Right hindlimb (tissue), 1 donor: ENCODE results near the gene CTTNBP2NL.
A peak's percentile ranks its signal among the peaks of the same experiment; 100 is the strongest.
"Not testable (repeated sequence)": the region's sequence is repeated elsewhere in the genome, so short reads cannot be mapped to it uniquely, and the experiment has no call there.

Source experiments
- DNase-seq: peaks from one replicate; pipeline ENCODE4 v3.0.0-alpha.2; 2018

The CTTNBP2NL gene

GRCh38 chr1:112386731-112387346, 9.2 kb upstream of the CTTNBP2NL start:
- DNase-seq = no peak

- DNase-seq = no peak
These were observed 8.2 kb upstream of the CTTNBP2NL start for GRCh38 chr1:112387807-112388206.

GRCh38 chr1:112388436-112388835, 7.6 kb upstream of the CTTNBP2NL start:
- DNase-seq = no peak

- DNase-seq = no peak
These were observed 6.3 kb upstream of the CTTNBP2NL start for GRCh38 chr1:112389689-112390088.

DNA sequence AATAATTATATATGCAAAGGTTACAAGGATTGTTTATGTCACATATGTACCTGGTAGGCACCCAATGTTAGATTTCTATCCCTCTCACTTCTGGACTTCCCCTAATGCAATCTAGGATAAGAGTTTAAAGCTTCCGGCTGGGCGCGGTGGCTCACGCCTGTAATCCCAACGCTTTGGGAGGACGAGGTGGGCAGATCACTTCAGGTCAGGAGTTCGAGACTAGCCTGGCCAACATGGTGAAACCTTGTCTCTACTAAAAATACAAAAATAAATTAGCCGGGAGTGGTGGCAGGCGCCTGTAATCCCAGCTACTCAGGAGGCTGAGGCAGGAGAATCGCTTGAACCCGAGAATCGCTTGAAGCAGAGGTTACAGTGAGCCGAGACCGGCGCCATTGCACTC, 5.7 kb upstream of the CTTNBP2NL start:
- not testable (repeated sequence) for DNase-seq

GRCh38 chr1:112390775-112391602, 5.0 kb upstream of the CTTNBP2NL start:
- peak; percentile 92 for DNase-seq

- DNase-seq = no peak
These were observed 4.4 kb upstream of the CTTNBP2NL start for GRCh38 chr1:112391603-112391940.

- no peak for DNase-seq
These were observed 2.4 kb upstream of the CTTNBP2NL start for GRCh38 chr1:112393631-112393974.

- no peak for DNase-seq
These were observed 1.3 kb upstream of the CTTNBP2NL start for GRCh38 chr1:112394743-112395062.

- DNase-seq = no peak
These were observed 676 bp upstream of the CTTNBP2NL start for GRCh38 chr1:112395256-112395820.

DNA sequence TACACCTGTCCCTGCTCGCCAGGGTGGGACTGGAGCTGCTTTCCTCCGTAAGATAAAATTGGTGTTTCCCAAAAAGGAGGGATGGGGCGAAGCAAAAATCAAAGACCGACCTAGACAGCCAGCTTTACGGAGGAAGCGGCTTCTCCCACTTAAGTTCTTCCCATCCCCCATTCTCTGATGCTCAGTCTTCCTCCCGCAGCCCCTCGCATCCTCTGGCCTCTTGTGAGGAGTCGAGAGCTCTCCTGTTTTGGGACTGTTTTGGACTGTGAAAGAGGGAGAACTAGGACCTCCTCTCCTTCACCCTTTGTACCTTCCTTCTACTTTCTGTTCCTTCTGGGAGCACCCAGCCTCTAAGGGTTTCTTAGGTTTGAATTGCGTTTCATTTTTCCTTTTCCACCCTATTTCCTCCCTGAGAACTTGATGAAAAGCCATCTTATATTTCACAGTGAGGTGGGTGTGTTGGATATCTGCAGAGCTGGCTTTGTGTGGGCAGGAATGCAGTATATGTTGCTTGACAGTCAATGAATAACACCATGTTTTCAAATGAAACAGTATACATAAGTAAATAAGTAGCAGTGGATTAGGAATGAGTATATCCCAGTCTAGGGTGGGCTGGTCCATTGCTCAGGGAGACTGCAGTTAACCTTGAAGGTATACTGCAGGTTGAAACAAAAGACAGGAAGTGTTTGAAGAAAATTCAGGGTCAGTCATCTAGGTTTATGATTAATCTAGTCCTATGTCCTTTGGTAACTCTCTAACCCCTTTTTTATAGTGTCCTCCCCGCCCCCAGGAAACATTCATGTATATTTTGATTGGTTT, 848 bp downstream of the CTTNBP2NL start:
- DNase-seq = no peak

DNA sequence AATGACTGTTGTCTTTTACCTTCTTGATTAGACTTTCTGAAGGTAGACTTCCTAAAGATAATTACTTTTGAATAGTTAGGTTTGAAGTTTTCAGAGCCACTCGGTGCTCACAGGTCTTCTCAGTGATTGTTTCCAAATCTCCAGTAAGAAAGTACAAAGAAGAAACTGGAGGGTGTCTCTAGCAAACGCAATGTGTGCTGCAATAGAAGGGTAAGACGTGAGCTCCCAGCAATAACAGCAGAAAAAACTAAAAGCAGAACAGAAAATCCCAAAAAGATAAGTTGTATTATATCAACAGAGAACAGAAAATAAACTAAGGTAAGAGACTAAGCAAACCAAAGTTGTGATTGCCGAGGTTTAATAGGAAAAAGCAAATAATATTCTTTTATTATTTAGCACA, 1.8 kb downstream of the CTTNBP2NL start:
- no peak for DNase-seq

GRCh38 chr1:112399456-112399855, 3.4 kb downstream of the CTTNBP2NL start:
- DNase-seq = no peak

- not testable (repeated sequence) for DNase-seq
These were observed 4.7 kb downstream of the CTTNBP2NL start for GRCh38 chr1:112400706-112401105.

DNA sequence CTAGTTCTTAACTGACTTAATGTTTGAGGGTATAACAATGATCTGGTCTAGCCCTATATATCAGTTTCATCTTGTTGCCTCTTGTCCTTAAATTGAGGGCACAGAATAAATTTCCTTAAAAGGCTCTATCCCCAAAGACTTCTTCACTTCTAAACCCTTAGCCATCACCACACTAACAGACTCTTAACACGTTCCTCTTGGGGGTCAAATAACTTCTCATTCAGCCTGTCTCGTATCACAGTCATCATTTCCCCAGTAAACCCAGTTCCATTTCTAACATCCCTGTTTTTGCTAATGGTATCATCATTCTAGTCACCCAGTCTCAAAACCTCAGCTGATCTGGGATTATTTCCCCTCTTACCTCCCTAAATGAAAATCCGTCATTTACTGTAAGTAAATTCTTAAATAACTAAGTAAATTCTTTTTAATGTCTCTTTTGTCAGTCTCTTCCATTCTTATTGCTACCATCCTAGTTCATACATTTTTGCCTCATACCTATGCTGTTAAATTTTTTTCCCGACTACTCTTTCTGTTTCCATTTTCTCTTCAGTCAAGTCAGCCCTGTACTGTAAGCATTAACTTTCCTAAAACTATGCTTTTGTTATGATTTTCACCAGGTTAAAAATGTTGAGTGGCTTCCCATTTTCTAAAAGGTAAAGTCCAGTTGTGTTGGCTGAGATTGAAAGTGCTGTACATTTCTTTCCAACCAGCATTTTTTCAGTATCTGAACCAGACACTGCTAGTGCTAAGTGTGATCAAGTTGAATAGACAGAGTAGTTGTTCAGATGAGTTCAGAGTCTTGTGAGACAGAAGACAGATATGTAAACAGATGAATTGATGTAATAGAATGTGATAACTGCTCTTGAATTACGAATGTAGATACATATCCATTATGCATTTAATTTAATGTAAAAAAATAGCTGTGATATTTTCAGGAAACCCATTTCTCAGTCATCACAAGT, 6.9 kb downstream of the CTTNBP2NL start:
- DNase-seq = no peak

DNA sequence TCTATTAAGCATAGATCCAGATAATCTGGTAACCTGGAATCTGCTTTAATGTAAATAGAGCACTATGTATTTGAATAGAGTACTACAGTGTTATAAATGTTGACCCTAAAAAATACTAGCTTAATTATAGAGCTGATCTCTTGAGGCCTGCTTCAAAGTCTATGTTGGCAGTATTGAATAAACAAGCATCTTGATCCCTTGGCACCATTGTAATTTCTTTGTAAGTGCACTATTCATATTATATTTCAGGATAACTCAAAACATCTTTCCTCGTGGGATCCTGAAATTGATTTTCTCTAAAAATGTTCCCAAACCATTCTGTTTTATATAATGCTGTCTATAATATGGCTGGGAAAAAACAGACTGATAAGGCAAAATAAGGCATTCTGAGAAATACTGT, 10.8 kb downstream of the CTTNBP2NL start:
- DNase-seq = no peak

DNA sequence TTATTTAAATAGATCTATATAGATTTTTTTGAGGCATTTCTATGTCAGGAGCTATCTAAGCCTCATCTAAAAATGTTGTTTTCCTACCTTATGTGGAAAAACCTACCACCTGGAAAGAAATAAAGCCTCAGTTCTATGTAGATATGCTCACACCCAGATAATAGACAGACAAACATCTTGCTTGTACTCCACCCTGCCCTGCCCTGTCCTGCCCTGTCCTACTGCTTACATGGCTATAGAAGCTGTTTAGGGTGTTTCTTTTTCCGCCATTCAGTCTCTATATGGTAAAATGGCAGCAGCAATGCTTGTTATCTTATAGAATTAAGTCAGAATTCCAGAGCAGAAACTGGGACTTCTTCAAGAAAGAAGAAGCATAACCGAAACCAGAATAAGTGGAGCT, 13.4 kb downstream of the CTTNBP2NL start:
- DNase-seq = no peak

DNA sequence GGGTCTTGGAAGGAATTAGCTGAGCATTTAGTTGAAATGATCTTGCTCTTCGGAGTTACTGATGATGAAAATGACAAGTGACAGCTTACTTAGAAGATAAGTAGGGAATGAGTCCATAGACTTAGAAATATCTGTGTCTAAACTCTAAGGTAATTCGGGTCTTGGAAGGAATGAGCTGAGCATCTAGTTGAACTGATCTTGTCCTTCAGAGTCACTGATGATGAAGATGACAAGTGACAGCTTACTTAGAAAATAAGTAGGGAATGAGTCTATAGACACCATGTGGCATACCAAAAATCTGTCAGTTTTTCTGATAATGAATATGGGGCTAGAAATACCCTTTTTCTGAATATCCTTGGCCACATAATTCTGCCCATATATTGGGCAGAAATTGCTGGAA, 14.7 kb downstream of the CTTNBP2NL start:
- no peak for DNase-seq

DNA sequence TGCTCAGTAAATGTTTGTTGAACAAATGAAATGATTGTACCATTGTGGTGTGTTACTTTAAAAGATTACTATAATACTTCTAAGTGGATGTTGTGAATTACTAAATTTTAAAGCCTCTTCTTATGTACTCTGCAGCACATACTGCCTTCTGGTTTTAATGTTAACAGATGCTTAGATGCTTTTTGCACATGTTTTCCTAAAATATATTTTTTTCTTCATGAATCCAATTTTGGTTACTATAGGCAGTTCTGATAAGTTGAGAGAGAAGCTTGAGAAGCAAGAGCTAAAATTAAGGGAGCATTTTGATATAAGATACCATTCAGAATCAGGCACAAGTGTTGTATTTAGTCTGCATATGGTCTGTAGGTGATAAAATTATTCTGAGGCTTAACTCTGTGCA, 21.3 kb downstream of the CTTNBP2NL start:
- no peak for DNase-seq

GRCh38 chr1:112418099-112418892, 22.3 kb downstream of the CTTNBP2NL start:
- DNase-seq = no peak

- no peak for DNase-seq
These were observed 27.2 kb downstream of the CTTNBP2NL start for GRCh38 chr1:112423207-112423606.

DNA sequence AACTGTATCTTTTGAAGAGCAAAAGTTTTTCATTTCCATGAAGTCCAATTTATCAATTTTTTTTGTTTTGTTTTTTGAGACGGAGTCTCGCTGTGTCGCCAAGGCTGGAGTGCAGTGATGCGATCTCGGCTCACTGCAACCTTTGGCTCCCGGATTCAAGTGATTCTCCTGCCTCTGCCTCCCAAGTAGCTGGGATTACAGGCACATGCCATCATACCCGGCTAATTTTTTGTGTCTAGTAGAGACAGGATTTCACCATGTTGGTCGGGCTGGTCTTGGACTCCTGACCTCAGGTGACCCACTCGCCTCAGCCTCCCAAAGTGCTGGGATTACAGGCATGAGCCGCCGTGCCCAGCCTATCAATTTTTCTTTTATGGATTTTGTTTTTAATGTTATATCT, 27.7 kb downstream of the CTTNBP2NL start:
- DNase-seq = not testable (repeated sequence)
